Large intestine (tissue), 3 donors: ENCODE data around the gene ITM2C. TPM values are rescaled to one million over a fixed set of nuclear protein-coding genes. Genes with fewer than 3 reads are reported as not detected.
A peak's percentile ranks its signal among the peaks of the same experiment; 100 is the strongest.

Experiments used
- DNase-seq, 2 donors: peaks; one replicate each; pipeline versions ENCODE4 v3.0.0 to v3.0.0-alpha.2; 2013
- H3K27ac ChIP-seq: one replicate; pipeline ENCODE4 v1.5.1; 2013; ENCODE audit warnings: low read length
- H3K27me3 ChIP-seq: 2 replicates; pipeline ENCODE4 v1.6.1; 2013; ENCODE audit warnings: low read length; ENCODE audit not compliant: control insufficient read depth, insufficient read depth
- H3K36me3 ChIP-seq: 2 replicates; pipeline ENCODE4 v1.6.1; 2013; ENCODE audit warnings: low read length; ENCODE audit not compliant: control insufficient read depth, insufficient read depth
- H3K4me1 ChIP-seq: one replicate; pipeline ENCODE4 v1.6.1; 2013; ENCODE audit warnings: low read length; ENCODE audit not compliant: control insufficient read depth, insufficient read depth
- H3K4me3 ChIP-seq: one replicate; pipeline ENCODE4 v1.5.1; 2013; ENCODE audit warnings: low read length
- H3K9me3 ChIP-seq: one replicate; pipeline ENCODE4 v1.6.1; 2013; ENCODE audit warnings: mild to moderate bottlenecking, low read depth, low read length, moderate library complexity; ENCODE audit not compliant: control insufficient read depth
- WGBS: methylation state at CpG from one replicate; pipeline ENCODE4 v1.1.5; 2013; ENCODE audit warnings: low lambda C conversion rate; ENCODE audit not compliant: insufficient coverage; 5-methylcytosine and 5-hydroxymethylcytosine counted together
- polyA plus RNA-seq: library from polyadenylated mRNA; unstranded; fragments of 120-200 nt; gene quantifications from one replicate; pipeline ENCODE4 v1.2.1, GENCODE V29; 2013

The ITM2C gene
- polyA plus RNA-seq, 1 donor: 321 TPM

- no peaks in the 10 kb centered on the region for H3K36me3 ChIP-seq
- H3K4me3 ChIP-seq: no peak overlapping the region
- WGBS: no CpG with 5 or more reads among the region's 4 CpGs
- H3K27ac ChIP-seq: no peak overlapping the region
- no peaks in the 10 kb centered on the region for H3K9me3 ChIP-seq
- H3K27me3 ChIP-seq: no peaks in the 10 kb centered on the region
- H3K4me1 ChIP-seq: peaks cover 12% of the 10 kb centered on the region
- no peak for DNase-seq
Observed at GRCh38 chr2:230899786-230900185, 35.0 kb downstream of the ITM2C start.

- H3K9me3 ChIP-seq: no peaks in the 10 kb centered on the region
- H3K36me3 ChIP-seq: no peaks in the 10 kb centered on the region
- peaks cover 8% of the 10 kb centered on the region for H3K4me1 ChIP-seq
- no peak for DNase-seq
- 40% methylated on average over 1 of the region's 10 CpGs for WGBS
- no peaks in the 10 kb centered on the region for H3K27me3 ChIP-seq
- H3K4me3 ChIP-seq: no peak overlapping the region
- H3K27ac ChIP-seq: no peak overlapping the region
Observed at GRCh38 chr2:230900336-230900995, 35.7 kb downstream of the ITM2C start.

GRCh38 chr2:230901006-230901405, 36.3 kb downstream of the ITM2C start:
- no CpG with 5 or more reads among the region's 5 CpGs for WGBS
- Histone ChIP-seq H3K27ac (no peak overlapping the region), H3K4me3 (no peak overlapping the region), H3K27me3 (no peaks in the 10 kb centered on the region), H3K4me1 (peaks cover 3% of the 10 kb centered on the region), H3K36me3 (no peaks in the 10 kb centered on the region), H3K9me3 (no peaks in the 10 kb centered on the region)
- DNase-seq: no peak

- no peaks in the 10 kb centered on the region for H3K4me1 ChIP-seq
- no CpG with 5 or more reads among the region's 8 CpGs for WGBS
- no peak overlapping the region for H3K4me3 ChIP-seq
- H3K9me3 ChIP-seq: no peaks in the 10 kb centered on the region
- H3K27me3 ChIP-seq: no peaks in the 10 kb centered on the region
- no peak overlapping the region for H3K27ac ChIP-seq
- DNase-seq: peak; percentile 51 to 54
- H3K36me3 ChIP-seq: no peaks in the 10 kb centered on the region
Observed at GRCh38 chr2:230902180-230902899, 37.6 kb downstream of the ITM2C start.

- H3K27ac ChIP-seq: no peak overlapping the region
- no peaks in the 10 kb centered on the region for H3K4me1 ChIP-seq
- H3K36me3 ChIP-seq: no peaks in the 10 kb centered on the region
- no peak for DNase-seq
- H3K9me3 ChIP-seq: no peaks in the 10 kb centered on the region
- H3K27me3 ChIP-seq: no peaks in the 10 kb centered on the region
- 67% methylated on average over 1 of the region's 19 CpGs for WGBS
- no peak overlapping the region for H3K4me3 ChIP-seq
Observed at GRCh38 chr2:230903231-230904150, 38.7 kb downstream of the ITM2C start.

- Histone ChIP-seq H3K27me3 (no peaks in the 10 kb centered on the region), H3K9me3 (no peaks in the 10 kb centered on the region), H3K4me1 (no peaks in the 10 kb centered on the region), H3K4me3 (no peak overlapping the region), H3K27ac (no peak overlapping the region), H3K36me3 (no peaks in the 10 kb centered on the region)
- no peak for DNase-seq
- WGBS: no CpG with 5 or more reads among the region's 15 CpGs
Observed at GRCh38 chr2:230904856-230905447, 40.2 kb downstream of the ITM2C start.

GRCh38 chr2:230905448-230906421, 41.0 kb downstream of the ITM2C start:
- 50% methylated on average over 2 of the region's 18 CpGs for WGBS
- Histone ChIP-seq H3K36me3 (no peaks in the 10 kb centered on the region), H3K4me1 (no peaks in the 10 kb centered on the region), H3K4me3 (no peak overlapping the region), H3K9me3 (no peaks in the 10 kb centered on the region), H3K27me3 (no peaks in the 10 kb centered on the region), H3K27ac (no peak overlapping the region)
- no peak for DNase-seq

GRCh38 chr2:230906471-230907230, 41.9 kb downstream of the ITM2C start:
- DNase-seq: no peak
- Histone ChIP-seq H3K4me1 (no peaks in the 10 kb centered on the region), H3K27me3 (peaks cover 2% of the 10 kb centered on the region), H3K9me3 (no peaks in the 10 kb centered on the region), H3K4me3 (no peak overlapping the region), H3K27ac (no peak overlapping the region), H3K36me3 (no peaks in the 10 kb centered on the region)
- WGBS: no CpG with 5 or more reads among the region's 15 CpGs
